GM23338 (cell line): ENCODE results near the gene PPP1R3A. TPM values are rescaled to one million over a fixed set of nuclear protein-coding genes. Genes with fewer than 3 reads are reported as not detected.

Source experiments
- ATAC-seq: fragments of 200-7000 bp; cut with Tn5 transposase; 3 replicates; pipeline ENCODE4 v1.9.1; 2020
- DNase-seq: peaks from one replicate; pipeline ENCODE4 v3.0.0-alpha.2; 2015; ENCODE audit warnings: low spot score
- H2AFZ ChIP-seq: fragments of 200-600 bp; sonication (generic); 2 replicates; pipeline ENCODE4 v1.8.0; 2016; ENCODE audit warnings: antibody characterized with exemption, mild to moderate bottlenecking, moderate library complexity
- H3F3A ChIP-seq: fragments of 200-600 bp; sonication (generic); replicated peaks from 2 replicates; pipeline ENCODE4 v1.8.0; 2017; ENCODE audit warnings: antibody characterized with exemption, mixed run types, low read depth
- H3K27ac ChIP-seq: fragments of 200-600 bp; sonication (generic); 2 replicates; pipeline ENCODE4 v1.6.1; 2016; ENCODE audit warnings: low read depth
- H3K27me3 ChIP-seq: fragments of 200-600 bp; sonication (generic); 2 replicates; pipeline ENCODE4 v1.8.0; 2016; ENCODE audit warnings: mild to moderate bottlenecking, mixed run types, moderate library complexity; ENCODE audit not compliant: insufficient read depth
- H3K36me3 ChIP-seq: fragments of 200-600 bp; sonication (generic); 2 replicates; pipeline ENCODE4 v1.8.0; 2016; ENCODE audit warnings: mild to moderate bottlenecking; ENCODE audit not compliant: insufficient read depth
- H3K4me1 ChIP-seq: fragments of 200-600 bp; sonication (generic); 2 replicates; pipeline ENCODE4 v1.8.0; 2016; ENCODE audit warnings: mild to moderate bottlenecking, moderate library complexity; ENCODE audit not compliant: insufficient read depth
- H3K4me2 ChIP-seq: fragments of 200-600 bp; sonication (generic); 2 replicates; pipeline ENCODE4 v1.7.1; 2017; ENCODE audit warnings: mixed run types
- H3K4me3 ChIP-seq: fragments of 200-600 bp; sonication (generic); 2 replicates; pipeline ENCODE4 v1.6.1; 2016; ENCODE audit warnings: mixed run types
- H3K79me2 ChIP-seq: fragments of 200-600 bp; sonication (generic); replicated peaks from 2 replicates; pipeline ENCODE4 v1.8.0; 2017; ENCODE audit warnings: mild to moderate bottlenecking; ENCODE audit not compliant: insufficient read depth
- H3K9me2 ChIP-seq: fragments of 200-600 bp; sonication (generic); 2 replicates; pipeline ENCODE4 v1.8.0; 2017; ENCODE audit not compliant: insufficient read depth
- H4K20me1 ChIP-seq: fragments of 200-600 bp; sonication (generic); replicated peaks from 2 replicates; pipeline ENCODE4 v1.8.0; 2017; ENCODE audit warnings: mild to moderate bottlenecking; ENCODE audit not compliant: insufficient read depth
- H3K27ac Mint-ChIP-seq: 2 replicates; pipeline ENCODE4 v1.8.0; 2020; ENCODE audit warnings: inconsistent platforms, mild to moderate bottlenecking, moderate library complexity, mixed read lengths
- H3K27me3 Mint-ChIP-seq: 3 replicates; pipeline ENCODE4 v1.8.0; 2022; ENCODE audit warnings: low read depth, mild to moderate bottlenecking, moderate library complexity, mixed read lengths, inconsistent platforms; ENCODE audit not compliant: insufficient read depth, poor library complexity
- H3K36me3 Mint-ChIP-seq: 3 replicates; pipeline ENCODE4 v1.8.0; 2021; ENCODE audit warnings: low read depth, mild to moderate bottlenecking, inconsistent platforms, moderate library complexity, mixed read lengths
- H3K4me1 Mint-ChIP-seq: 3 replicates; pipeline ENCODE4 v1.8.0; 2020; ENCODE audit warnings: mild to moderate bottlenecking, inconsistent platforms, mixed read lengths
- H3K4me3 Mint-ChIP-seq: 3 replicates; pipeline ENCODE4 v1.8.0; 2021; ENCODE audit warnings: moderate library complexity, mild to moderate bottlenecking, inconsistent platforms, mixed read lengths
- H3K9me3 Mint-ChIP-seq: 3 replicates; pipeline ENCODE4 v1.8.0; 2020; ENCODE audit warnings: moderate library complexity, mild to moderate bottlenecking, inconsistent platforms, mixed read lengths
- CREB1 ChIP-seq: fragments of 250-450 bp; sonication (Bioruptor Pico); IDR thresholded peaks from 2 replicates; pipeline ENCODE4 v1.5.0; 2020; ENCODE audit warnings: low read depth, mild to moderate bottlenecking, moderate library complexity
- CTCF ChIP-seq, 2 experiments: fragments of 200-600 bp in 1 of 2; sonication (generic) in 1 of 2; conservative IDR thresholded peaks; 2 replicates each; pipeline versions ENCODE4 v1.5.1 to v1.6.1; 2016 to 2017; ENCODE audit warnings: antibody characterized with exemption in 2 of 2, low read depth in 2 of 2, mild to moderate bottlenecking in 2 of 2, moderate library complexity in 1 of 2
- EZH2phosphoT487 ChIP-seq: fragments of 200-600 bp; sonication (generic); IDR thresholded peaks from one replicate; pipeline ENCODE4 v1.8.1; 2018; ENCODE audit warnings: antibody characterized with exemption; ENCODE audit not compliant: unreplicated experiment
- JUNB ChIP-seq: IDR thresholded peaks from one replicate; pipeline ENCODE4 v1.6.1; 2016; ENCODE audit warnings: antibody characterized with exemption; ENCODE audit not compliant: unreplicated experiment
- NANOG ChIP-seq: IDR thresholded peaks from 2 replicates; pipeline ENCODE4 v1.6.1; 2016; ENCODE audit warnings: antibody characterized with exemption, borderline replicate concordance
- POLR2AphosphoS5 ChIP-seq: IDR thresholded peaks from 2 replicates; pipeline ENCODE4 v1.6.1; 2016; ENCODE audit warnings: antibody characterized with exemption, low read depth
- REST ChIP-seq: IDR thresholded peaks from one replicate; pipeline ENCODE4 v1.6.1; 2018; ENCODE audit warnings: antibody characterized with exemption; ENCODE audit not compliant: unreplicated experiment
- STAT1 ChIP-seq: IDR thresholded peaks from one replicate; pipeline ENCODE4 v1.6.1; 2016; ENCODE audit warnings: antibody characterized with exemption; ENCODE audit not compliant: unreplicated experiment
- ZNF114 ChIP-seq: fragments of 250-450 bp; sonication (Bioruptor Pico); IDR thresholded peaks from 2 replicates; pipeline ENCODE4 v1.5.0; 2020; ENCODE audit warnings: mild to moderate bottlenecking, moderate library complexity
- ZNF331 ChIP-seq: fragments of 250-450 bp; sonication (Bioruptor Pico); IDR thresholded peaks from 2 replicates; pipeline ENCODE4 v1.5.0; 2020; ENCODE audit warnings: low read depth, mild to moderate bottlenecking, moderate library complexity
- ZNF462 ChIP-seq: fragments of 250-450 bp; sonication (Bioruptor Pico); IDR thresholded peaks from 2 replicates; pipeline ENCODE4 v1.5.0; 2020; ENCODE audit warnings: mild to moderate bottlenecking, moderate library complexity
- polyA plus RNA-seq: library from polyadenylated mRNA; unstranded; fragments of >200 nt; fragmentation: Nextera tagmentation; extraction: Ambion mirVana; gene quantifications from 2 replicates; pipeline ENCODE4 v1.2.1, GENCODE V29; 2016
- total RNA-seq: library from RNA; depleted of rRNA; stranded (reverse); fragments of >200 nt; shearing (Covaris generic); gene quantifications from 2 replicates; pipeline ENCODE4 v1.2.3, GENCODE V29; 2014

Gene PPP1R3A
- total and polyA plus RNA-seq, 2 experiments from 2014 or later, result 0.28 TPM; not detected in 1

- TF ChIP-seq REST (no peak), JUNB (no peak), STAT1 (no peak), ZNF462 (CRISPR knock-in tag) (no peak), EZH2phosphoT487 (no peak), NANOG (no peak)
These were observed 43.6 kb downstream of the PPP1R3A start (continued) for GRCh38 chr7:113875224-113875623.

- ATAC-seq, result no peak
- Mint-ChIP-seq H3K36me3 (no peaks in the 10 kb centered on the region), H3K9me3 (no peaks in the 10 kb centered on the region), H3K4me3 (no peak overlapping the region), H3K27me3 (no peaks in the 10 kb centered on the region), H3K27ac (no peak overlapping the region), H3K4me1 (no peaks in the 10 kb centered on the region)
- no peaks in the 10 kb centered on the region for H3K4me1 ChIP-seq
- H3K79me2 ChIP-seq, result no peaks in the 10 kb centered on the region
- H3K36me3 ChIP-seq, result no peaks in the 10 kb centered on the region
- H3K27ac ChIP-seq, result no peak overlapping the region
- no peak overlapping the region for H3K4me3 ChIP-seq
- H3K4me2 ChIP-seq, result no peak overlapping the region
- no peaks in the 10 kb centered on the region for H3K9me2 ChIP-seq
- no peak for DNase-seq
- no peak overlapping the region for H2AFZ ChIP-seq
- no peaks in the 10 kb centered on the region for H4K20me1 ChIP-seq
- H3F3A ChIP-seq, result no peaks in the 10 kb centered on the region
- H3K27me3 ChIP-seq, result no peaks in the 10 kb centered on the region
- no peak for TF ChIP-seq CREB1 (CRISPR knock-in tag)
- TF ChIP-seq JUNB, result no peak
- TF ChIP-seq STAT1, result no peak
- TF ChIP-seq CTCF (conservative IDR thresholded peaks at IDR 0.05; ENCODE audit: low read depth in 2 of 2), result no peak
- TF ChIP-seq NANOG, result no peak
- TF ChIP-seq EZH2phosphoT487, result no peak
- no peak for TF ChIP-seq POLR2AphosphoS5
- no peak for TF ChIP-seq ZNF114
- TF ChIP-seq ZNF331 (CRISPR knock-in tag), result no peak
These were observed 45.2 kb downstream of the PPP1R3A start for GRCh38 chr7:113873554-113874151.
